HG02610 (cell line): Measurements from ENCODE around the gene HOXC10.

ENCODE experiments used
- ATAC-seq: cut with Tn5 transposase; IDR thresholded peaks from one replicate; pipeline ENCODE4 v1.9.1; 2021; ENCODE audit warnings: mild to moderate bottlenecking, moderate library complexity; ENCODE audit not compliant: unreplicated experiment

HOXC10 gene

GRCh38 chr12:54001283-54002187 is 16.6 kb downstream of the HOXC10 start:
- no peak for ATAC-seq

- no peak for ATAC-seq
These were observed 17.4 kb downstream of the HOXC10 start for GRCh38 chr12:54002278-54002914.

DNA sequence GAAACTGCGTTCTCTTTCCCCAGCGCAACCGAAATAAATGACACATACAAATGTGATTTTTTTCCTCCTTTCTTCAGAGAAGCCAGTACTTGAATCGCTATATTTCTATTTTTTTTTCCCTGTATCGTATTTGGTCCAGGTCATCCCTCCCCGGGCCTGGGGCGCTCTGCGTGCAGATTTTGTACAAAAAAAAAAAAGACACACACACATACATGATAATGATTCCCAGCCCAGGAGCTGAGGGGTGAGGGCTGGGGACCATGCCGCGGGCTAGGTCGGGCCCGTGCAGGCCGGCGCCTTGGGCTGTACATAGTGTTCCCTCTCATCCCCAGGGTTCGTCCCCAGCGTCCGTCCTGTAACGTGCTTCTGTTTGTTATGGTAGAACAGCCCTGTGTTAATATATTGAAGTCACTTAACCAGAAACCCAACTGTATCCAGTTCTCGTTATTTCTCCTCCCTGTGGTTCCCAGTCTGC is 18.0 kb downstream of the HOXC10 start:
- no peak for ATAC-seq

DNA sequence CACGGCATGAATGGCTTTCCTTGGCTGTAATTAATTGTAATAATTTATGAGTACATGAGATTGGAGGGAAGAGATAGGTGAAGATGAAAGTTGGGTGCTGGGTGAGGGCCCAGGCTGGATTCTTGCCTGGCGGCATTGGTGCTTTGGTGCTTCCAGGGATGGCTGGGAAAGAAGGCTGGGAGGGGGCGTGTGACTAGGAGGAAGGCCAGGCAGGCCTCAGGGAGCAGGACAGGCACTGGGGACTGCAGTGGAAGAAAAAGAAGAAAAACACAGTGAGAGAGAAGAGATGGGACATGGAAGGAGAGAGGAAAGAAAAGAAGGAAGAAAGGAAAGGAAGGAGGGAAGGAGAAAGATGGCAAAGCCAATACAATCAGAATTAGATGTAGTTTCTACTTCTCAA is 18.7 kb downstream of the HOXC10 start:
- no peak for ATAC-seq

DNA sequence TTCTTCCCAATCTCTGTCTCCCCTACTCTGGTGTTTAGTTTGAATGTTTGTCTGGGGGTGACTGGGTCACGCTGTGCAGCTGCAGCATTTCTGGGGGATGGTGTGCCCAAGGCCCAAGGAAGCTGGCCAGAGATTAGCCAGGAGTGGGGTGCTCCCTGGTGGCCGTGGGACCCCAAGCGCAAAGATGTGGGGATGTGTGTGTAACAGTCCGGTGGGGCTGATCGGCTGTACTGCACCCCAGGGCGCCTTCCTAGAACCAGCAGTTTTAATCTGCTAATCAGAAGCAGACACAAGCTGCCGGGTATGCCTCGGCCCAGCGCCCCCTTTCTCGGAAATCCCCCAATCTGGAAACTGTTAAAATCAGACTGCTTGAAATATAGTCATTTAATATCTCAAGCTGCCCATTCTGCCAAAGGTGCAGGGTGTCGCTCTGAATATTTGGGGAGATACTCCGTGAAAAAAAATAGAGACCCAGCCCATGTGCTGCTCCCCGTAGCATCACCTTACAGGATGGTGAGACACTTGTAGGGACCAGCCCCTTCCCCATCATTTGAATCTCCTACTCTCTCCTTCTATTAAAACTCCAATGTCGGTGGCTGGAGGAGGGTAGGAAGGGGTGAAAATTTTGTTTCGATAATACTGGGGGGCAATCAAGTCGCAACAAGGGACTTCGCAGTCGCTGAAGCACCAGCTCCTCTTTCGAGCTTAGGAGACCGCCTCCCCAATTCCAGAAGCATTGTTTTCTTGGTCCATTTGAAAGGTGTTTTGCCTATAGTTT is 19.3 kb downstream of the HOXC10 start:
- ATAC-seq = no peak

GRCh38 chr12:54004841-54005530 is 20.0 kb downstream of the HOXC10 start:
- ATAC-seq = no peak

GRCh38 chr12:54005531-54005852 is 20.5 kb downstream of the HOXC10 start:
- ATAC-seq = no peak

GRCh38 chr12:54005853-54006558 is 21.1 kb downstream of the HOXC10 start:
- ATAC-seq = no peak

GRCh38 chr12:54006559-54007220 is 21.7 kb downstream of the HOXC10 start:
- ATAC-seq = no peak

- ATAC-seq = no peak
These were observed 22.8 kb downstream of the HOXC10 start for GRCh38 chr12:54007538-54008259.

GRCh38 chr12:54008260-54008552 is 23.3 kb downstream of the HOXC10 start:
- no peak for ATAC-seq

GRCh38 chr12:54009171-54010052 is 24.5 kb downstream of the HOXC10 start:
- ATAC-seq = no peak

DNA sequence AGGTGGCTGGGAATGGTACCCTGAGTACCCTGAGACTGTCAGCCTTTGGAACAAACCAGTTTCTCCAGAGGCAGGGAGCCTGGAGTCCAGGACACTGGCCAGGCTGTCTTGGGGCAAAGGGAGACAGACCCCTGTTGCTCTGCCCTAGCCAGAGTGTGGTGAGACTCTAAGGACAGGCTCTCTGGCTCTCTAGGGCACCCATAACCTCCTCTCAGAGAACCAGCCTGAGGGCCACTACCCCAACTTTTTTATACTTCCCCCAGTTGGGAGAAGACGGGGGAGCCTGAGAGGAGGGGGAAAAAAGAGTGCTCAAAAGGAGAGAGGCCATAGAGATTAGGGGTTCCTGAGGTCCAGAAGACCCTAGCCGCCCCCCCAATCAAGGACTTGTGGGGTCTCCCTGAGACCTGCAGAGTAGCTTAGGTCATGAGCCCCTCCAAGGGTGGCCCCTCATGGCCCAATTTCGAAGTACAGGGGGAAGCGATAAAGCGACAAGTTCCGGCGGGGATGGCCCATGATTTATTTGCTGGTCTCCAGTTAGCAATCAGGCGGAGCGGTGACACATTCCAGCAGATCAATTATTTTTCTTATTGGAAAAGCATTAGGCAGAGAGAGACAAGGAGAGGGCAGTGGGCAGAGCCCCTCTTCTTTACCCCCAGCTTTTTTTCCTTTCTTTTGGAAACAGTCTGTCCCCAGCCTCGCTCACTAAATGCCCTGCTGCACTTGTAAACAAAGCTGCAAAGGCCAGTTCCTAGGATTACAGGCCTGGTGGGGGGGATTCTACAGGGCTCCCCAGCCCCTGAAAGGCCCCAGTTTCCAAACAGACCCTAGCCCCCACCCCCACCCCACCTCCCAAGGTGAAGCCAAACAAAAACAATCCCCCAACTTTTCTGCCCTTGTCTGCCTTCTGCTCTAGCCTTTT is 25.4 kb downstream of the HOXC10 start:
- no peak for ATAC-seq

GRCh38 chr12:54010972-54011664 is 26.2 kb downstream of the HOXC10 start:
- no peak for ATAC-seq

GRCh38 chr12:54011665-54012532 is 27.0 kb downstream of the HOXC10 start:
- ATAC-seq = no peak
